Lower lobe of right lung (tissue), 2 donors: Measurements from ENCODE around the gene MAD2L1. TPM values are rescaled to one million over a fixed set of nuclear protein-coding genes. Genes with fewer than 3 reads are reported as not detected.

Experiments used
- ATAC-seq, 2 donors: fragments of 200-7000 bp; cut with Tn5 transposase; one replicate each; pipeline ENCODE4 v1.9.1; 2020 to 2022; ENCODE audit warnings: mild to moderate bottlenecking in 2 of 2, moderate library complexity in 2 of 2
- DNase-seq: peaks from one replicate; pipeline ENCODE4 v3.0.0-alpha.2; 2020
- H3K27ac ChIP-seq: fragments of 200-600 bp; one replicate; pipeline ENCODE4 v1.8.0; 2022
- H3K27me3 ChIP-seq: fragments of 200-600 bp; one replicate; pipeline ENCODE4 v1.8.0; 2022; ENCODE audit warnings: low read depth
- H3K36me3 ChIP-seq: fragments of 200-600 bp; one replicate; pipeline ENCODE4 v1.8.0; 2022; ENCODE audit warnings: mild to moderate bottlenecking
- H3K4me1 ChIP-seq: fragments of 200-600 bp; one replicate; pipeline ENCODE4 v1.8.0; 2022
- H3K4me3 ChIP-seq: fragments of 200-600 bp; one replicate; pipeline ENCODE4 v1.8.0; 2022; ENCODE audit warnings: mild to moderate bottlenecking
- H3K9me3 ChIP-seq: fragments of 200-600 bp; one replicate; pipeline ENCODE4 v1.8.0; 2022
- intact Hi-C: fragments of 100-400 bp; cut with DNase I; formaldehyde crosslinking; loops from one replicate; pipeline ENCODE4 v1.11.0; 2022
- total RNA-seq: library from RNA; stranded (reverse); fragmentation: NEBNext Ultra II Directional; extraction: Animal tissue kit (Norgen Biotek cat#: 25700); gene quantifications from one replicate; pipeline ENCODE4 v1.2.1, GENCODE V29; 2021
- TF ChIP-seq, protein P1 (sequence below): fragments of 200-600 bp; IDR thresholded peaks from one replicate; pipeline ENCODE4 v1.8.0; 2022; ENCODE audit warnings: antibody characterized with exemption, mild to moderate bottlenecking
- donor health status: DM: no; HTN: yes; CAD: no; lungs with severe emphysema.

MAD2L1 gene
- total RNA-seq, 1 donor from 2014 or later: 2.2 TPM

DNA sequence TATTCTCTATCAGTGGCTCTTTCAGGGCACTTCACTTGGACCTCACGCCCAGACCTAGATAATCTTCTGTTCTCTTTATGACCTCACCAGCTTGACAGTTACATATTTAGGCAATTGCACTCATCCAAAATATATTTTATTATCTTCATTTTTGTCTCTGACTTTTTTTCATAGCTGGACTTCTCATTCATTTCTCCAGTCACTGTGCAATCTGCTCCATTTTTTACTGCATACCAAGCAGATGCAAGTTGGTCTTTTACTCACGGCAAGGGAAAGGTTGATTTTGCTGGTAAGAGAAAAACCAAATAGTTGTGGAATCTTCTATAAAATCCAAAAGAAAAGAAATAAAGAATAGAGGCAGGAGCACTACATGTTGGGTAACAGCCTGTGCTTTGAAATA lies 31.7 kb downstream of the MAD2L1 start:
- ATAC-seq (no peak), DNase-seq (no peak)
- Histone ChIP-seq H3K9me3 (no peaks in the 10 kb centered on the region), H3K4me1 (no peaks in the 10 kb centered on the region), H3K4me3 (no peak overlapping the region), H3K36me3 (no peaks in the 10 kb centered on the region), H3K27ac (no peak overlapping the region), H3K27me3 (no peaks in the 10 kb centered on the region)
- intact Hi-C loops: no loop called here
- TF ChIP-seq, protein P1, sequence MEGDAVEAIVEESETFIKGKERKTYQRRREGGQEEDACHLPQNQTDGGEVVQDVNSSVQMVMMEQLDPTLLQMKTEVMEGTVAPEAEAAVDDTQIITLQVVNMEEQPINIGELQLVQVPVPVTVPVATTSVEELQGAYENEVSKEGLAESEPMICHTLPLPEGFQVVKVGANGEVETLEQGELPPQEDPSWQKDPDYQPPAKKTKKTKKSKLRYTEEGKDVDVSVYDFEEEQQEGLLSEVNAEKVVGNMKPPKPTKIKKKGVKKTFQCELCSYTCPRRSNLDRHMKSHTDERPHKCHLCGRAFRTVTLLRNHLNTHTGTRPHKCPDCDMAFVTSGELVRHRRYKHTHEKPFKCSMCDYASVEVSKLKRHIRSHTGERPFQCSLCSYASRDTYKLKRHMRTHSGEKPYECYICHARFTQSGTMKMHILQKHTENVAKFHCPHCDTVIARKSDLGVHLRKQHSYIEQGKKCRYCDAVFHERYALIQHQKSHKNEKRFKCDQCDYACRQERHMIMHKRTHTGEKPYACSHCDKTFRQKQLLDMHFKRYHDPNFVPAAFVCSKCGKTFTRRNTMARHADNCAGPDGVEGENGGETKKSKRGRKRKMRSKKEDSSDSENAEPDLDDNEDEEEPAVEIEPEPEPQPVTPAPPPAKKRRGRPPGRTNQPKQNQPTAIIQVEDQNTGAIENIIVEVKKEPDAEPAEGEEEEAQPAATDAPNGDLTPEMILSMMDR: no peak

DNA sequence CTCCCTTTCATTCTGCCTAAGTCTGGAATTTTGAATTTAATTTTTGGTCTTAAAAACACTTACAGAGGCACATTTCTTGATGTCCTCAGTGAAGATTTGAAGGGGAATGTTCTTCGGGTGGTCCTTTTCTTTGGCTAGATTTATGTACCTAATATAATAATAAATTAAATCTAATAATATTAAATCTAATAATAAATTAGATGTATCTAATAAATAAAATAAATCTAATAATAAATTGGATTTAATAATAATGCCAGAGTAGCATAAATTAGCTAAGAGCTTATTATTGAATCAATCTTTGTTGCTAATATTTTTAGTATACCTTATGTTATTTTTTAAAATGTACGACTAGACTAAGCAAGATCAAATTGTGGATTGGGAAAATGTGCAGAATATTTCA lies 39.8 kb downstream of the MAD2L1 start:
- TF ChIP-seq, protein P1: no peak
- ATAC-seq: no peak
- Histone ChIP-seq H3K4me1 (no peaks in the 10 kb centered on the region), H3K36me3 (no peaks in the 10 kb centered on the region), H3K27me3 (no peaks in the 10 kb centered on the region), H3K9me3 (no peaks in the 10 kb centered on the region), H3K27ac (no peak overlapping the region), H3K4me3 (no peak overlapping the region)
- intact Hi-C loops: no loop called here
- no peak for DNase-seq

DNA sequence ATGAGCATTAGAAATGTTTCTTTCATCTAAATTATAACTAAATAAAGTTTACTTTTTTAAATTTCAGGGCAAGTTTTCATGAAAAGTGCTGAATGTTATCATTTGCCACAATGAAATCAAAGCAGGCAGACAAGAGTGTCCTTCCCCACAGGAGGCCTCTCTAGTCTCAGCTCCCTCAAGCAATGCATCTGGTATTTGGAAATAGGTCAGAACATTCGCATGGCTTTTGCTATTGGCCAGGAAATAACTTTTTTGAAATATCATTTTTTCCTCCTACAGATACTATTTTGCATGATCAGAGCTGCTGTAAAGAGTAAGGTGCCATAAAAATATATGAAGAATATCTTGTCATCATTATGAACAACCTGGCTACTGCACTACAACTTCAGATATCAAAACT lies 41.1 kb downstream of the MAD2L1 start:
- intact Hi-C loops: no loop called here
- no peaks in the 10 kb centered on the region for H3K27me3 ChIP-seq
- no peaks in the 10 kb centered on the region for H3K4me1 ChIP-seq
- no peaks in the 10 kb centered on the region for H3K36me3 ChIP-seq
- no peaks in the 10 kb centered on the region for H3K9me3 ChIP-seq
- ATAC-seq (no peak), DNase-seq (no peak)
- no peak overlapping the region for H3K4me3 ChIP-seq
- no peak overlapping the region for H3K27ac ChIP-seq
- TF ChIP-seq, protein P1: no peak

GRCh38 chr4:120018786-120019185 lies 47.9 kb downstream of the MAD2L1 start:
- DNase-seq: no peak
- no peak for ATAC-seq
- intact Hi-C loops: no loop called here

GRCh38 chr4:120017939-120018692 lies 48.5 kb downstream of the MAD2L1 start:
- no peak for ATAC-seq
- H3K36me3 ChIP-seq: no peaks in the 10 kb centered on the region
- no peaks in the 10 kb centered on the region for H3K9me3 ChIP-seq
- H3K4me3 ChIP-seq: no peak overlapping the region
- no peaks in the 10 kb centered on the region for H3K27me3 ChIP-seq
- no peaks in the 10 kb centered on the region for H3K4me1 ChIP-seq
- TF ChIP-seq, protein P1: no peak
- intact Hi-C loops: no loop called here
- DNase-seq: no peak
- H3K27ac ChIP-seq: no peak overlapping the region

More at GRCh38 chr4:120018786-120019185, 47.9 kb downstream of the MAD2L1 start:
- Histone ChIP-seq H3K9me3 (no peaks in the 10 kb centered on the region), H3K27ac (no peak overlapping the region), H3K36me3 (no peaks in the 10 kb centered on the region), H3K4me3 (no peak overlapping the region), H3K27me3 (no peaks in the 10 kb centered on the region), H3K4me1 (no peaks in the 10 kb centered on the region)
- TF ChIP-seq, protein P1: no peak
